Endothelial cell of umbilical vein (primary cell): ENCODE data around the gene SLC30A1. TPM values are rescaled to one million over a fixed set of nuclear protein-coding genes. Genes with fewer than 3 reads are reported as not detected.

Experiments
- BruUV-seq: library from RNA; stranded (reverse); fragments of 400-500 nt; replicated peaks from 2 replicates; lab custom pipeline; 2021; lab: Mats Ljungman, UMichigan
- CTCF ChIA-PET: fragments of 300-600, 350-600 bp; sonication (Branson Sonifier 250); formaldehyde crosslinking; loops from one replicate; lab custom pipeline; 2021; ENCODE audit warnings: antibody characterized with exemption, inconsistent platforms; lab: Charles Lee
- POLR2A ChIA-PET: fragments of 300-600, 350-600 bp; sonication (Branson Sonifier 250); formaldehyde crosslinking; loops from one replicate; lab custom pipeline; 2021; ENCODE audit warnings: antibody characterized with exemption, inconsistent platforms; lab: Charles Lee
- DNase-seq: peaks from one replicate; pipeline ENCODE4 v3.0.0-alpha.2; 2011; ENCODE audit warnings: low read depth, low spot score
- FAIRE-seq: peaks from 2 replicates; lab custom pipeline; 2011; peaks lifted over from hg19 to GRCh38; lab: Jason Lieb, UNC
- H2AFZ ChIP-seq: 2 replicates; pipeline ENCODE4 v1.6.0; 2012; ENCODE audit warnings: low read depth, low read length, control low read depth, inconsistent platforms
- H3K27ac ChIP-seq: 2 replicates; pipeline ENCODE4 v1.5.1; 2011; ENCODE audit warnings: low read depth, mild to moderate bottlenecking, control low read depth, low read length, moderate library complexity; ENCODE audit not compliant: insufficient read depth
- H3K27me3 ChIP-seq, 2 experiments: 2 replicates each; pipeline versions ENCODE4 v1.6.0 to v1.6.1; 2011; ENCODE audit warnings: low read length in 2 of 2, mixed read lengths in 1 of 2; ENCODE audit not compliant: control insufficient read depth in 2 of 2, insufficient read depth in 2 of 2
- H3K36me3 ChIP-seq, 2 experiments: 2 replicates in 1 of 2; 3 replicates in 1 of 2; pipeline ENCODE4 v1.5.1; 2011; ENCODE audit warnings: low read length in 2 of 2, mild to moderate bottlenecking in 1 of 2, moderate library complexity in 1 of 2; ENCODE audit not compliant: control insufficient read depth in 2 of 2, insufficient read depth in 2 of 2; ENCODE audit errors: extremely low read depth in 1 of 2
- H3K4me1 ChIP-seq: 3 replicates; pipeline ENCODE4 v1.5.1; 2011; ENCODE audit warnings: mild to moderate bottlenecking, low read length; ENCODE audit not compliant: control insufficient read depth, insufficient read depth; ENCODE audit errors: extremely low read depth
- H3K4me2 ChIP-seq: 2 replicates; pipeline ENCODE4 v1.6.1; 2011; ENCODE audit warnings: low read length, control low read depth, mixed read lengths; ENCODE audit not compliant: insufficient read depth
- H3K4me3 ChIP-seq, 3 experiments: fragments of 200-600 bp in 1 of 3; sonication (generic), shearing (Covaris generic) in 1 of 3; replicated peaks in 1 of 3; 2 replicates each; pipeline ENCODE4 v1.5.1; 2011 to 2016; ENCODE audit warnings: control low read depth in 3 of 3, low read length in 3 of 3, mild to moderate bottlenecking in 2 of 3, inconsistent platforms in 1 of 3, low read depth in 1 of 3, moderate library complexity in 1 of 3; ENCODE audit not compliant: insufficient read depth in 1 of 3
- H3K79me2 ChIP-seq: 2 replicates; pipeline ENCODE4 v1.6.0; 2012; ENCODE audit warnings: low read length, inconsistent platforms; ENCODE audit not compliant: control insufficient read depth, insufficient read depth
- H3K9ac ChIP-seq: replicated peaks from 2 replicates; pipeline ENCODE3; 2011; ENCODE audit warnings: low read length, control low read depth; ENCODE audit not compliant: insufficient read depth; ENCODE audit errors: extremely low read depth
- H3K9me1 ChIP-seq: replicated peaks from 3 replicates; pipeline ENCODE4 v1.6.0; 2011; ENCODE audit warnings: mild to moderate bottlenecking, low read length; ENCODE audit not compliant: control insufficient read depth, insufficient read depth; ENCODE audit errors: extremely low read depth
- H3K9me3 ChIP-seq: replicated peaks from 2 replicates; pipeline ENCODE4 v1.5.1; 2012; ENCODE audit warnings: low read length, inconsistent platforms; ENCODE audit not compliant: control insufficient read depth, insufficient read depth
- H4K20me1 ChIP-seq: replicated peaks from 2 replicates; pipeline ENCODE3; 2011; ENCODE audit warnings: mild to moderate bottlenecking, low read length; ENCODE audit not compliant: control insufficient read depth, insufficient read depth; ENCODE audit errors: extremely low read depth
- CTCF ChIP-seq, 2 donors: IDR thresholded peaks; 1 replicate in 1 of 2; 2 replicates in 1 of 2; pipeline ENCODE4 v1.5.1; 2011; ENCODE audit warnings: low read length in 2 of 2, mild to moderate bottlenecking in 2 of 2, moderate library complexity in 2 of 2, control low read depth in 1 of 2, inconsistent platforms in 1 of 2, low read depth in 1 of 2; ENCODE audit not compliant: insufficient read depth in 1 of 2; ENCODE audit errors: extremely low read depth in 1 of 2
- EZH2 ChIP-seq: IDR thresholded peaks from 2 replicates; pipeline ENCODE4 v1.6.1; 2012; ENCODE audit warnings: borderline replicate concordance, low read depth, mild to moderate bottlenecking, moderate library complexity, low read length, inconsistent platforms; ENCODE audit not compliant: severe bottlenecking
- FOS ChIP-seq: IDR thresholded peaks from 2 replicates; pipeline ENCODE4 v1.6.1; 2011; ENCODE audit warnings: mild to moderate bottlenecking, low read length, moderate library complexity, borderline replicate concordance; ENCODE audit not compliant: insufficient read depth
- GATA2 ChIP-seq: IDR thresholded peaks from 2 replicates; pipeline ENCODE4 v1.7.0; 2011; ENCODE audit warnings: low read depth, mild to moderate bottlenecking, moderate library complexity, mixed read lengths, low read length; ENCODE audit not compliant: insufficient read length, insufficient read depth
- JUN ChIP-seq: IDR thresholded peaks from 2 replicates; pipeline ENCODE4 v1.6.1; 2011; ENCODE audit warnings: borderline replicate concordance, low read depth; ENCODE audit not compliant: insufficient read length, insufficient read depth
- MAX ChIP-seq: IDR thresholded peaks from 2 replicates; pipeline ENCODE4 v1.6.1; 2011; ENCODE audit not compliant: insufficient read depth, insufficient read length
- MYC ChIP-seq: IDR thresholded peaks from one replicate; pipeline ENCODE4 v1.6.1; 2011; ENCODE audit warnings: mild to moderate bottlenecking, low read depth, low read length
- POLR2A ChIP-seq: IDR thresholded peaks from 2 replicates; pipeline ENCODE4 v1.6.1; 2012; ENCODE audit warnings: low read depth, mild to moderate bottlenecking, control low read depth, low read length
- POLR2AphosphoS5 ChIP-seq: IDR thresholded peaks from 2 replicates; pipeline ENCODE4 v1.6.1; 2012; ENCODE audit warnings: low read depth, mild to moderate bottlenecking, control low read depth, low read length, moderate library complexity; ENCODE audit not compliant: insufficient read depth
- dilution Hi-C: fragments of 300-500 bp; cut with MboI; formaldehyde crosslinking; loops from one replicate; pipeline ENCODE4 v1.15.0; 2019; ENCODE audit warnings: low sequenced_read_pairs; ENCODE audit not compliant: extremely low pct_ligation_motif_present
- intact Hi-C: fragments of 100-400 bp; cut with micrococcal nuclease; formaldehyde crosslinking; loops from one replicate; pipeline ENCODE4 v1.10.0; 2022
- polyA plus RNA-seq, 4 experiments: library from polyadenylated mRNA; depleted of rRNA in 3 of 4; stranded (reverse) in 3 of 4; unstranded in 1 of 4; fragments of >200 nt; gene quantifications; 2 replicates each; pipeline versions ENCODE4 v1.2.1 to v1.2.3, GENCODE V29; 2011 to 2012; ENCODE audit warnings: missing spikeins in 1 of 4
- total RNA-seq: library from RNA; stranded (reverse); gene quantifications from 2 replicates; pipeline ENCODE4 v1.2.3, GENCODE V29; 2021

Gene SLC30A1
- total and polyA plus RNA-seq, 2 donors (not counting 3 experiments of a cell fraction or from before 2014, with no cell fraction given) = 5.5 to 21.5 TPM

GRCh38 chr1:211548321-211549091, 30.5 kb downstream of the SLC30A1 start:
- no peak overlapping the region for H2AFZ ChIP-seq
- no peak for DNase-seq
- no peaks in the 10 kb centered on the region for H3K36me3 ChIP-seq
- H3K27me3 ChIP-seq = no peaks in the 10 kb centered on the region
- no TSS peak for BruUV-seq
- dilution Hi-C loops (no loop called here), intact Hi-C loops (no loop called here)
- H3K9ac ChIP-seq = no peak overlapping the region
- no peak overlapping the region for H3K4me3 ChIP-seq
- ChIA-PET CTCF (interaction anchor here (0.7 to 0.8 kb wide), 2 partner anchors 33 to 1202 kb away, joined by 3 to 4 read pairs; no protein-coding TSS in a partner anchor), POLR2A (no interaction called here)
- H3K4me1 ChIP-seq = peaks cover 18% of the 10 kb centered on the region
- no peaks in the 10 kb centered on the region for H3K79me2 ChIP-seq
- no peaks in the 10 kb centered on the region for H4K20me1 ChIP-seq
- no peak for FAIRE-seq
- no peak overlapping the region for H3K27ac ChIP-seq
- TF ChIP-seq CTCF (IDR thresholded peaks at IDR 0.05; ENCODE audit: extremely low read depth in 1 of 2, insufficient read depth in 1 of 2, low read depth in 1 of 2, low read length in 2 of 2) = no peak
- no peak for TF ChIP-seq EZH2
- no peak for TF ChIP-seq JUN
- no peak for TF ChIP-seq POLR2AphosphoS5
- no peak for TF ChIP-seq MYC
- no peak for TF ChIP-seq FOS
- TF ChIP-seq MAX = no peak
- TF ChIP-seq GATA2 = no peak
- TF ChIP-seq POLR2A = no peak
- H3K9me3 ChIP-seq = no peaks in the 10 kb centered on the region
- no peaks in the 10 kb centered on the region for H3K9me1 ChIP-seq
- no peak overlapping the region for H3K4me2 ChIP-seq
